Coronary artery (tissue), 2 donors: Measurements from ENCODE around the gene GNG4.
"Not testable (repeated sequence)": the region's sequence is repeated elsewhere in the genome, so short reads cannot be mapped to it uniquely, and the experiment has no call there.

Experiments used
- DNase-seq: peaks from one replicate; pipeline ENCODE4 v3.0.0-alpha.2; 2017; ENCODE audit warnings: low spot score
- H3K27ac ChIP-seq, 2 donors: fragments of 200-600 bp; sonication (generic); one replicate each; pipeline ENCODE4 v1.5.1; 2016 to 2019
- H3K4me3 ChIP-seq: fragments of 200-600 bp; sonication (generic); 2 replicates; pipeline ENCODE4 v1.5.1; 2016; ENCODE audit warnings: mild to moderate bottlenecking, moderate library complexity
- TF ChIP-seq, protein P1 (sequence below): fragments of 200-600 bp; sonication (generic); IDR thresholded peaks from one replicate; pipeline ENCODE4 v1.5.1; 2019; ENCODE audit warnings: antibody characterized with exemption

The GNG4 gene

GRCh38 chr1:235553112-235553551 is 96.5 kb downstream of the GNG4 start:
- DNase-seq = no peak
- Histone ChIP-seq H3K4me3 (no peak overlapping the region), H3K27ac (no peak overlapping the region)
- TF ChIP-seq, protein P1, sequence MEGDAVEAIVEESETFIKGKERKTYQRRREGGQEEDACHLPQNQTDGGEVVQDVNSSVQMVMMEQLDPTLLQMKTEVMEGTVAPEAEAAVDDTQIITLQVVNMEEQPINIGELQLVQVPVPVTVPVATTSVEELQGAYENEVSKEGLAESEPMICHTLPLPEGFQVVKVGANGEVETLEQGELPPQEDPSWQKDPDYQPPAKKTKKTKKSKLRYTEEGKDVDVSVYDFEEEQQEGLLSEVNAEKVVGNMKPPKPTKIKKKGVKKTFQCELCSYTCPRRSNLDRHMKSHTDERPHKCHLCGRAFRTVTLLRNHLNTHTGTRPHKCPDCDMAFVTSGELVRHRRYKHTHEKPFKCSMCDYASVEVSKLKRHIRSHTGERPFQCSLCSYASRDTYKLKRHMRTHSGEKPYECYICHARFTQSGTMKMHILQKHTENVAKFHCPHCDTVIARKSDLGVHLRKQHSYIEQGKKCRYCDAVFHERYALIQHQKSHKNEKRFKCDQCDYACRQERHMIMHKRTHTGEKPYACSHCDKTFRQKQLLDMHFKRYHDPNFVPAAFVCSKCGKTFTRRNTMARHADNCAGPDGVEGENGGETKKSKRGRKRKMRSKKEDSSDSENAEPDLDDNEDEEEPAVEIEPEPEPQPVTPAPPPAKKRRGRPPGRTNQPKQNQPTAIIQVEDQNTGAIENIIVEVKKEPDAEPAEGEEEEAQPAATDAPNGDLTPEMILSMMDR = no peak

- DNase-seq = no peak
- no peak overlapping the region for H3K4me3 ChIP-seq
- TF ChIP-seq, protein P1 = no peak
- no peak overlapping the region for H3K27ac ChIP-seq
These were observed 97.4 kb downstream of the GNG4 start for GRCh38 chr1:235552146-235552716.

DNA sequence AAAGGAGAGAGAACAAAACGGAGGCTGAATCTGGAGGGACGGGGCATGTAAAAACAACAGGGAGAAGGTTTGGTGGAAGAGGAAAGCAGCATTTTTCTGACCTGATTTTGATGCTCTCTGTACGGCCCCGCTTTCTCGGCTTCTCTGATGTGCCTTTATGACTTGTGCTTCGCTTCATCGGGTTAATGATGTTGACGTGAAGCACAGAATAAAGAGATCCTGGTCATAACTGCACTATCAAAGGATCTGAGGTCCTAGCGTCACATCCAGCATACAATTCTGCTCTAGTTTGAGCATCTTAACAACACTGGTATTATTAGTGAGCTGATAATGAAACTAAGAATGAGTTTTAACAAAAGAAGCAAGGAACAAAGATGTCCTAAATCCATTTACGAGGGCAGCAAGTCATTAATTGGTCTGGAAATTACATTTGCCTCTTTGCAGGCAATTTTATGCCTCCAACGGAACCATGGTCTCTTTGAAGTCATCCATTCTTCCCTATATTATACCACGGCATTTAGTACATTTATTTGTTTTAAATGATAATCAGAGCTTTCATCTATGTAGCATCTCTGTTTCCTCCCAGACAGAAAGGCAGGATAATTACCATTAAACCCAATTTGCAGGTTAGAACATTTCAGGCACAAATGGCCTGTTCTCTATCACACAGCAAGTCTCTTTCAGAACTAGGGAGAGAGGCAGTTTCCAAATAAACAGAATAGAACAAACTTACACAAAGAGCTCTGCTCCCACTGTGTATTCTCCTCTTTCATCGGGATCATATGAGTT is 100.0 kb downstream of the GNG4 start:
- TF ChIP-seq, protein P1 = no peak
- DNase-seq = no peak
- Histone ChIP-seq H3K27ac (no peak overlapping the region), H3K4me3 (no peak overlapping the region)

- H3K27ac ChIP-seq, DNase-seq, H3K4me3 ChIP-seq: not testable (repeated sequence)
These were observed 103.0 kb downstream of the GNG4 start for GRCh38 chr1:235546369-235547155.

DNA sequence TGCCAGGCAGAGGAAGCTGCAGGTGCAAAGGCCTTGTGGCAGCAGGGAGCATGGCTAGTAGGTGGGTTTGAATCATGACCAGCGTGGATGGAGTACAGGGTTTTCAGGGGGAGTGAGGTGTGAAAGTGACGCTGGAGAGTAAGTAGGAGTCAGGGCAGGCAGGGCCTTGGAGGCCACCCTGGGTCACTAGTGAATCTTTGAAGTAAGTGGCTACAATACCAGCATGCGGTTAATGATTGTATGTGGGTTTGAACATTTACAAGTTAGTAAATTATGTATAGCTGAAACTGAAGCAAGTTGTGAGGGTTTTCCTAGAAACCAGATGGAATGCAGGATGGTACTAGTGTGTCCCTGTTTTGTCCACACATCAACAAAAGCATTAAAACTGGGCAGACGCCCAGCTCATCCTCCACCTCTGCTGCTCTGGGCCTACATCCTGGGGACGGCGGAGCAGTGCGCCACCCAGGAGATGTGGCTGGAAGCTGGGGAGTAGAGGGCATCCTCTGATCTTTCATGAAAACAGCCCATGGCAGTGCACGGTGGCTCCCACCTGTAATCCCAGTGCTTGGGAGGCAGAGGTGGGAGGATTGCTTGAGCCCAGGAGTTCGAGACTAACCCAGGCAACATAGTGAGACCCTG is 104.2 kb downstream of the GNG4 start:
- DNase-seq = no peak
- TF ChIP-seq, protein P1 = no peak
- no peak overlapping the region for H3K4me3 ChIP-seq
- no peak overlapping the region for H3K27ac ChIP-seq

GRCh38 chr1:235542845-235543244 is 106.7 kb downstream of the GNG4 start:
- H3K27ac ChIP-seq, H3K4me3 ChIP-seq, DNase-seq: not testable (repeated sequence)

DNA sequence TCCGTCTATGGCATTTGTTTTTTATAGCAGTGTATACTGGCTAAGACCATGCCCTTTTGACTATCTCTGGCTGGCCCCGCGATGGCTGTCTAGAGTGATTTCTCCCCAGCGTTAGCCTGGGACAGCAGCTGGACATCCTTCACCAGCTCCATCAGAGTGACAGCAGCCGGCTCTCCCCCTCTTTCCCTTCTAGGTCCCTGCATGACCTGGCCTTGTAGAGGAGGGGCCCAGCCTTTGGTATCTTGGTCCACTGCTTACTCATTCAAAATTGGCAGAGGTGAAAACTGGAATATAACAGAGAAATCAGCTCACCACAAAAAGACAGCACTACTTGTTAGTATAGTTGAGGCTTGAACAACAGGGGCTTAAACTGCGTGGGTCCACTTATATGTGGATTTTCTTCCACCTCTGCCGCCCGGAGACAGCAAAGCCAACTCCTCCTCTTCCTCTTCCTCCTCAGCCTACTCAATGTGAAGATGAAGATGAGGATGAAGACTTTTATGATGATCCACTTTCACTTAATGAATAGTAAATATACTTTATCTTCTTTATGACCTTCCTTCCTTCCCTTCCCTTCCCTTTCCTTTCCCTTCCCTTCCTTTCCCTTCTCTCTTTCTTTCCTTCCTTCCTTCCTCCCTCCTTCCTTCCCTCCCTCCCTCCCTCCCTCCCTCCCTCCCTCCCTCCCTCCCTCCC is 116.0 kb downstream of the GNG4 start:
- TF ChIP-seq, protein P1 = no peak
- no peak for DNase-seq
- Histone ChIP-seq H3K27ac (no peak overlapping the region), H3K4me3 (no peak overlapping the region)
